ENCODE results near the gene PODN.
A peak's percentile ranks its signal among the peaks of the same experiment; 100 is the strongest.

The PODN gene

GRCh38 chr1:53061859-53062707, at the start of gene PODN:
TSS of gene PODN (plus strand) at chr1:53062213. CDS start at chr1:53069856, 7,643 bp downstream.
- no peak for DNase-seq

- DNase-seq = peak; percentile 83 to 88
Measured at GRCh38 chr1:53014791-53015507, 47.1 kb upstream of the PODN start.

- DNase-seq = no peak
Measured at GRCh38 chr1:53015508-53015860, 46.5 kb upstream of the PODN start.

- no peak for DNase-seq
Measured at GRCh38 chr1:53016705-53017104, 45.3 kb upstream of the PODN start.

GRCh38 chr1:53020588-53020987, 41.4 kb upstream of the PODN start:
- DNase-seq = no peak

- DNase-seq = no peak
Measured at GRCh38 chr1:53022179-53022578, 39.8 kb upstream of the PODN start.

- DNase-seq = no peak
Measured at GRCh38 chr1:53023546-53023945, 38.5 kb upstream of the PODN start.

- no peak for DNase-seq
Measured at GRCh38 chr1:53024117-53024516, 37.9 kb upstream of the PODN start.

- DNase-seq = peak in 1 of 2 experiments; percentile 5
Measured at GRCh38 chr1:53025034-53025768, 36.8 kb upstream of the PODN start.

- no peak for DNase-seq
Measured at GRCh38 chr1:53025769-53026112, 36.3 kb upstream of the PODN start.

GRCh38 chr1:53026254-53026653, 35.8 kb upstream of the PODN start:
- DNase-seq = no peak

GRCh38 chr1:53031732-53032131, 30.3 kb upstream of the PODN start:
- no peak for DNase-seq

- DNase-seq = no peak
Measured at GRCh38 chr1:53037159-53037558, 24.9 kb upstream of the PODN start.

- DNase-seq = no peak
Measured at GRCh38 chr1:53038566-53038965, 23.4 kb upstream of the PODN start.

- DNase-seq = no peak
Measured at GRCh38 chr1:53043271-53043670, 18.7 kb upstream of the PODN start.

GRCh38 chr1:53044926-53045325, 17.1 kb upstream of the PODN start:
- DNase-seq = no peak

- DNase-seq = peak in 1 of 2 experiments; percentile 40
Measured at GRCh38 chr1:53046930-53047329, 15.1 kb upstream of the PODN start.

GRCh38 chr1:53047737-53048736, 14.0 kb upstream of the PODN start:
- no peak for DNase-seq

- DNase-seq = no peak
Measured at GRCh38 chr1:53048960-53049573, 12.9 kb upstream of the PODN start.

GRCh38 chr1:53049574-53049967, 12.4 kb upstream of the PODN start:
- DNase-seq = no peak

GRCh38 chr1:53050310-53050709, 11.7 kb upstream of the PODN start:
- DNase-seq = no peak

GRCh38 chr1:53051676-53052075, 10.3 kb upstream of the PODN start:
- no peak for DNase-seq
